NT2/D1 (cell line): ENCODE results near the gene PDSS1.
"Not testable (repeated sequence)": the region's sequence is repeated elsewhere in the genome, so short reads cannot be mapped to it uniquely, and the experiment has no call there.

Experiments used
- DNase-seq: peaks from one replicate; pipeline ENCODE4 v3.0.0-alpha.2; 2011; ENCODE audit warnings: low read depth, low spot score
- H3K27me3 ChIP-seq: 2 replicates; pipeline ENCODE4 v1.6.0; 2011; ENCODE audit warnings: mild to moderate bottlenecking; ENCODE audit not compliant: insufficient read length, insufficient read depth
- H3K36me3 ChIP-seq: 2 replicates; pipeline ENCODE4 v1.6.1; 2011; ENCODE audit warnings: mild to moderate bottlenecking, low read length, mixed read lengths; ENCODE audit not compliant: insufficient read depth, insufficient read length
- H3K4me1 ChIP-seq: 2 replicates; pipeline ENCODE4 v1.5.1; 2011; ENCODE audit not compliant: insufficient read depth, insufficient read length
- H3K4me3 ChIP-seq: 2 replicates; pipeline ENCODE4 v1.5.1; 2011; ENCODE audit warnings: low read depth; ENCODE audit not compliant: insufficient read length
- H3K9ac ChIP-seq: 2 replicates; pipeline ENCODE4 v1.6.0; 2011; ENCODE audit warnings: low read depth; ENCODE audit not compliant: insufficient read length
- H3K9me3 ChIP-seq: 2 replicates; pipeline ENCODE4 v1.5.1; 2011; ENCODE audit warnings: mild to moderate bottlenecking, low read length; ENCODE audit not compliant: insufficient read depth
- SUZ12 ChIP-seq: IDR thresholded peaks from 2 replicates; pipeline ENCODE4 v1.6.1; 2011; ENCODE audit not compliant: insufficient read length, insufficient read depth; ENCODE audit errors: extremely low read depth
- YY1 ChIP-seq: IDR thresholded peaks from 2 replicates; pipeline ENCODE4 v1.6.1; 2011; ENCODE audit not compliant: insufficient read length, insufficient read depth
- ZNF274 ChIP-seq: IDR thresholded peaks from 2 replicates; pipeline ENCODE4 v1.6.1; 2011; ENCODE audit warnings: mild to moderate bottlenecking, low read depth, low read length

The PDSS1 gene

GRCh38 chr10:26665080-26666048 is 32.1 kb upstream of the PDSS1 start:
- Histone ChIP-seq H3K9ac (no peak overlapping the region), H3K36me3 (no peaks in the 10 kb centered on the region), H3K4me3 (no peak overlapping the region), H3K27me3 (no peaks in the 10 kb centered on the region), H3K4me1 (no peaks in the 10 kb centered on the region), H3K9me3 (no peaks in the 10 kb centered on the region)
- DNase-seq = no peak
- no peak for TF ChIP-seq SUZ12
- no peak for TF ChIP-seq YY1
- no peak for TF ChIP-seq ZNF274

- Histone ChIP-seq H3K36me3 (no peaks in the 10 kb centered on the region), H3K4me1 (no peaks in the 10 kb centered on the region), H3K27me3 (no peaks in the 10 kb centered on the region), H3K9me3 (no peaks in the 10 kb centered on the region), H3K4me3 (no peak overlapping the region), H3K9ac (no peak overlapping the region)
- TF ChIP-seq YY1 = no peak
- DNase-seq = no peak
These were observed 21.6 kb upstream of the PDSS1 start for GRCh38 chr10:26675873-26676257.

- TF ChIP-seq YY1 (no peak), ZNF274 (no peak)
- H3K36me3 ChIP-seq = no peaks in the 10 kb centered on the region
- no peaks in the 10 kb centered on the region for H3K9me3 ChIP-seq
- H3K4me1 ChIP-seq = no peaks in the 10 kb centered on the region
- H3K4me3 ChIP-seq = no peak overlapping the region
- no peak for DNase-seq
- H3K27me3 ChIP-seq = no peaks in the 10 kb centered on the region
- H3K9ac ChIP-seq = no peak overlapping the region
These were observed 17.9 kb upstream of the PDSS1 start for GRCh38 chr10:26679588-26679987.

GRCh38 chr10:26681076-26681475 is 16.4 kb upstream of the PDSS1 start:
- TF ChIP-seq YY1 (no peak), SUZ12 (no peak), ZNF274 (no peak)
- Histone ChIP-seq H3K4me3 (no peak overlapping the region), H3K36me3 (no peaks in the 10 kb centered on the region), H3K27me3 (no peaks in the 10 kb centered on the region), H3K9ac (no peak overlapping the region), H3K4me1 (no peaks in the 10 kb centered on the region), H3K9me3 (no peaks in the 10 kb centered on the region)
- no peak for DNase-seq

GRCh38 chr10:26681971-26682370 is 15.5 kb upstream of the PDSS1 start:
- not testable (repeated sequence) for H3K36me3 ChIP-seq, H3K4me1 ChIP-seq, H3K9me3 ChIP-seq, DNase-seq, H3K9ac ChIP-seq, H3K4me3 ChIP-seq, H3K27me3 ChIP-seq

DNA sequence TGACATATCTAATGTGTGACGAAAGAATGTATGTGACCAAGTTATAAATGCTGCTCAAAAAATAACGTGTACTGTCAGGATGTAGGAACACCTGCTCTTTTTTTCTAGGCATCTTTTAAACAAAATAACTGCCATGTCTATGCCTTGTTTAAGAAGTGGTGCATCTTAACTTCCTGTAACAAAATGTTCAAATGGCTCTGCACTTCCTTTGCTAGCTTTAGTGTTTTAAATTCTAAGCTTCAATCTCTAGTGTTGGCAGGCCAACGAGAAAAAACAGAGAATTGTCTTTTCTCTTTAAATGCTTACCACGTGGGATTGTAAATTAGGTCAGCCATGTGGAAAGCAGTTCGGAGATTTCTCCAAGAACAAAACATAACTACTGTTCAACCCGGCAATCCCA is 14.6 kb upstream of the PDSS1 start:
- TF ChIP-seq ZNF274 = no peak
- no peak for TF ChIP-seq SUZ12
- no peak for TF ChIP-seq YY1
- H3K4me1 ChIP-seq = no peaks in the 10 kb centered on the region

GRCh38 chr10:26684667-26685264 is 12.7 kb upstream of the PDSS1 start:
- H3K36me3 ChIP-seq, H3K9ac ChIP-seq, H3K4me1 ChIP-seq, H3K4me3 ChIP-seq, H3K9me3 ChIP-seq, H3K27me3 ChIP-seq: not testable (repeated sequence)
- peak; percentile 6 for DNase-seq

More for the DNA sequence above, 14.6 kb upstream of the PDSS1 start:
- DNase-seq = no peak
- Histone ChIP-seq H3K9me3 (no peaks in the 10 kb centered on the region), H3K27me3 (no peaks in the 10 kb centered on the region), H3K4me3 (no peak overlapping the region), H3K36me3 (no peaks in the 10 kb centered on the region), H3K9ac (no peak overlapping the region)

- TF ChIP-seq YY1 (no peak), ZNF274 (no peak), SUZ12 (no peak)
- no peaks in the 10 kb centered on the region for H3K27me3 ChIP-seq
- no peak for DNase-seq
- H3K9me3 ChIP-seq = no peaks in the 10 kb centered on the region
- no peaks in the 10 kb centered on the region for H3K36me3 ChIP-seq
- H3K4me1 ChIP-seq = no peaks in the 10 kb centered on the region
- no peak overlapping the region for H3K4me3 ChIP-seq
- no peak overlapping the region for H3K9ac ChIP-seq
These were observed 12.1 kb upstream of the PDSS1 start for GRCh38 chr10:26685441-26685840.
